Activated T-cell treated with anti-CD3 and anti-CD28 coated beads for 24 hours (primary cell): ENCODE results near the gene SOCS1.
"Not testable (repeated sequence)": the region's sequence is repeated elsewhere in the genome, so short reads cannot be mapped to it uniquely, and the experiment has no call there.

Experiments used
- DNase-seq: peaks from one replicate; pipeline ENCODE4 v3.0.0-alpha.2; 2020; ENCODE audit warnings: low read depth

Gene SOCS1

GRCh38 chr16:11224894-11225676, 30.9 kb downstream of the SOCS1 start:
- DNase-seq = peak; percentile 80

DNA sequence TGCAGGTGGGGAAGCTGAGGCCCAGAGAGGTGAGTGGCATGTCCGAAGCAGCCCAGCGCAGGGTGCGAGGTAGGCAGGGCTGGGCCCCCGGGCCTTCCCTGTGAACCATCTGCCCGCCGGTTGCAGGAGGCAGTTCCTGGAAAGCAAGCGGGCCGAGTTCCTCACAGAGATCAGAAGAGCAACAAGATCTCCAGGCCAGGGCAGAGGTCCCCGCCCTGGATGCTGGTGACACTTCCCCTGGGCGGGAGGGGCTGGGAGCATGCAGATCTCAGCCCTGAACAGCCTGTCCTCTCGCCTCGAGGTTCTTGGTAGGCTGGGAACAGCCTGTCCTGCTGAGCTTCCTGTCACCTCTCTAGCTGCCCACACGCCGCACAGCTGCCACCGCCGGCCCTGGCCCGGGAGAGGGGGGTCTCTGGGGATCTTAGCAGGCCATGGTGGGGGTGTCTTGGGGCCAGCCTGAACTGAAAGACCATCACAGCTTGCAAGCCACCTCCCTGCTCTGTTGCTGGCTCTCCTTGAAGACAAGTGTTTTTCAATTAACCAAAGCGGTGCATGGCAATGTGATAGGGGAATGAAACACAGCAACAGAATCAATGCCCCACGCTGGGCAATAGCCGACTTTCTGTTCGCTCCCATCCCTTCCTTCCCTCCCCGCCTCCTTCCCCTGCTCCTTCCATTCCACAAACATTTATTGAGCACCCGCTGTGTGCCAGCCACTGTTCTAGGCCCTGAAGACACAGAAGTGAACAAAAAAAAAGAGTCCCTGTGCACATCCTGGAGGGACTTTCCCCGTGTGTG, 31.7 kb downstream of the SOCS1 start:
- DNase-seq = peak; percentile 57

GRCh38 chr16:11220507-11220906, 35.5 kb downstream of the SOCS1 start:
- DNase-seq = not testable (repeated sequence)

- DNase-seq = no peak
Measured at GRCh38 chr16:11219178-11219577, 36.8 kb downstream of the SOCS1 start.

DNA sequence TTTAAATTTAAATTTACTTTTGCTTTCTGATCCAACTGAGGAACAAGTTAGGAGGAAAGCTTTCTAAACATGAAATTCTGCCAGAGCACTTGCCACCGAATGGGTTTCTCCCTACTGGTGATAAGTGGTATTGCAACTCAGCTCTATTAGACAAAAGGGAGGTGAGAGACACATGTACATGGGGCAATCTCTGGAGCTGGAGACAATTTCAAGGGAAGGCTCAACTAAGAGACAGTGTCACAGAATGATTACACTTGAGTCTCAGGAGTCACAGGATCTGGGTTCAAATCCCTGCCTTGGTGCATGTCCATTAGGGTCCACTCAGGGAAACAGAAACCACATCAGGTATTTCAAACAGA, 37.4 kb downstream of the SOCS1 start:
- no peak for DNase-seq

DNA sequence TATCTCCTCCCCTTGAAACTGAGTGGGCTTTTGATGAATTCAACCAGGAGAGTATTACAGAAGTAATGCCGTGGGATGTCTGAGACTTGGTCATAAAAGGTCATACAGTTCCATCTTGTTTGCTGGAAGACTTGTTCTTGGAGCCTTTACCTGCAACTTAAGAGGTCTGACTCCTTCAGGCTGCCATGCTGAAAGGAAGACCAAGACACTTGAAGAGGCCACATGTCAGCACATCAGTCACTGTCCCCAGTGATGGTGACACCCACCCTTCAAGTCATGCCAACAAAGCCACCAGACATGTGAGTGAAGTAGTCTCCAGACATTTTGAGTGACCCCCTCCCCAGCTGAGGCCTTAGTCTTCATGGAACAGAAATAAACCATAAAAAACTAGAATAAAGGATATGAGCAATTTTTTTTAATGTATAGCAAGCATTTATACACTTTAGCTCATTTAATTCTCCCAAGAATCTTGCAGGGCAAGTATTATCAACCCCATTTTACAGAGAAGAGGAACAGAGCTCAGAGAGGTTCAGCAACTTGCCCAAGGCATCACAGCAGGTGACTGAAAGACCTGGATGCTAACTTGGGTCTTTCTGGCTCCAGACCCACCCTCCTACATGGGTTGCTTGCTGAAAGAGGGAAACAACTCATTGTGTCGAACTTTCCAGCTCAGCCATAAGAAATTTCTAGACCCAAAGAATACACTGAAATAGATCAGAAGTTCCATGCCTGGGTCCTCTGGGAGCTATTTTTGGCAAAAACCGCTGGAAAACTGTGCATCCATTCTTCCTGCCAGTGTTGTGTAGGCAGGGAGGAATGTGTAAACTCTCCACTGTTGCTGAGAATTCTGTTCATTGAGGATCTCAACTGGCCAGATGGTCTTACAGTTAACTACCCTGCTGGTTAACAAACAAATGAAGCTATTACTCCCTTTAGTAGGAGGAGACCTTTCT, 38.1 kb downstream of the SOCS1 start:
- DNase-seq = no peak

DNA sequence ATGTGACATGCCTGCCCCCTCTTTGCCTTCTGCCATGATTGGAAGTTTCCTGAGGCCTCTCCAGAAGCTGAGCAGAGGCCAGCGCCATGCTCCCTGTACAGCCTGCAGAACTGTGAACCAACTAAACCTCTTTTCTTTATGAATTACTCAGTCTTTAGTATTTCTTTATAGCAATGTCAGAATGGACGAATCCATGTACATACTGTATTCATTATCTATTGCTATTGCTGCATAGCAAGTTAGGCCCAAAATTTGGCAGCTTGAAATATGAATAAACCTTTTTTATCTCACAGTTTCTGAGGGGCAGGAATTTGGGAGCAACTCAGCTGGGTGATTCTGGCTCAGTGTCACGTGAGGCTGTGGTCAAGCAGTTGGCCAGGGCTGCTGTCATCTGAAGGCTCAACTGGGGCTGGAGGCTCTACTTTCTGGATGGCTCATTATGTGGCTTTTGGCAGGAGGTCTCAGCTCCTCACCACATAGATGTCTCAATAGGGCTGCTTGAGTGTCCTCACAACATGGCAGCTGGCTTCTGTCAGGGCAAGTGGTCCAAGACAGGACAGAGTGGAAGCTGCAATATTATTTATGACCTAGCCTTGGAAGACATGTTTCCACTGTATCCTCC, 40.0 kb downstream of the SOCS1 start:
- DNase-seq = no peak

GRCh38 chr16:11213799-11214198, 42.2 kb downstream of the SOCS1 start:
- DNase-seq = no peak

- DNase-seq = no peak
Measured at GRCh38 chr16:11213373-11213772, 42.6 kb downstream of the SOCS1 start.

- no peak for DNase-seq
Measured at GRCh38 chr16:11212798-11213196, 43.2 kb downstream of the SOCS1 start.

- no peak for DNase-seq
Measured at GRCh38 chr16:11211977-11212797, 43.8 kb downstream of the SOCS1 start.

GRCh38 chr16:11211061-11211976, 44.7 kb downstream of the SOCS1 start:
- DNase-seq = no peak

GRCh38 chr16:11210260-11210659, 45.7 kb downstream of the SOCS1 start:
- no peak for DNase-seq

DNA sequence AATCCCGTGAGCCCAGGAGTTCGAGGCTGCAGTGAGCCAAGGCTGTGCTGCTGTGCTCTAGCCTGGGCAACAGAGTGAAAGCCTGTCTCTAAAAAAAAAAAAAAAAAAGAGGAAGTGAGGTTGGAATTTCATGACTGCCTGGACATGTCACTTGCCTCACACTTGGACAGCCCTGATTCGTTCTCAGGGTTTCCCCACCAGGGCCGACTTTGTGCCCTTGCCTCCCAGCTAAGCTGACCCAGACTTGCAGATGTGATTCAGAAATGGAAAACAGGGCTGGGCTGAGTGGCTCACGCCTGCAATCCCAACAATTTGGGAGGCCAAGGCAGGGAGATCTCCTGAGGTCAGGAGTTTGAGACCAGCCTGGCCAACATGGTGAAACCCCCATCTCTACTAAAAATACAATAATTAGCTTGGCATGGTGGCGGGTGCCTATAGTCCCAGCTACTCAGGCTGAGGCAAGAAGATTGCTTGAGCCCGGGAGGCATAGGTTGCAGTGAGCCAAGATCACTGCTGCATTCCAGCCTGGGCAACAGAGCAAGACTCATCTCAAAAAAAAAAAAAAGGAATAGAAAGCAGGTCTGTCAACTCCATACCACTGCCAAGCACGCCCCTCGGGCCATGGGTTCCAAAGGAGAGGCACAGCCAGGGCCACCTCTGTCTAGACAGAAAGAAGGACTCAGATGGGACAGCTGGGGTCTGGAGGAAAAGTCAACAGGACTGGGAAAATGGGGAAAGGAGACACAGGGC, 46.9 kb downstream of the SOCS1 start:
- no peak for DNase-seq

DNA sequence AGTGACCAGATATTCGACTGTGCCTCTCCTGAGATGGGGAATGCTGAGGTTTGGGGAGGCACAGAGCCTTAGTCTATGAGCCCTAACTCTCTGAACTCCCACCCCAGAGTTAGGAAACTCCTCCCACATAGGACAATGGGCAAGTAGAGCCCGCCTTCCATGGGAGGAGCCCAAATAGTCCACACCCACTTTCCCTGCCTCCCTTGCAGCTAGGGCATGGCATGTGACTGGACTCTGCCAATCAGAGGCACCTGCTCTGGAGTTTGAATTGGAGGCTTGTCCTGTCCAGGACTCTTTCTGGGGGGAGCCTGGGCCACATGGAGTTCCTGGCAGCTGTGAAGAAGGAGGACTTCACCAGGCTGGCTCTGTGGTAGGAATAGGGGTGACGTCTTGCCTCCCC, 48.4 kb downstream of the SOCS1 start:
- no peak for DNase-seq

DNA sequence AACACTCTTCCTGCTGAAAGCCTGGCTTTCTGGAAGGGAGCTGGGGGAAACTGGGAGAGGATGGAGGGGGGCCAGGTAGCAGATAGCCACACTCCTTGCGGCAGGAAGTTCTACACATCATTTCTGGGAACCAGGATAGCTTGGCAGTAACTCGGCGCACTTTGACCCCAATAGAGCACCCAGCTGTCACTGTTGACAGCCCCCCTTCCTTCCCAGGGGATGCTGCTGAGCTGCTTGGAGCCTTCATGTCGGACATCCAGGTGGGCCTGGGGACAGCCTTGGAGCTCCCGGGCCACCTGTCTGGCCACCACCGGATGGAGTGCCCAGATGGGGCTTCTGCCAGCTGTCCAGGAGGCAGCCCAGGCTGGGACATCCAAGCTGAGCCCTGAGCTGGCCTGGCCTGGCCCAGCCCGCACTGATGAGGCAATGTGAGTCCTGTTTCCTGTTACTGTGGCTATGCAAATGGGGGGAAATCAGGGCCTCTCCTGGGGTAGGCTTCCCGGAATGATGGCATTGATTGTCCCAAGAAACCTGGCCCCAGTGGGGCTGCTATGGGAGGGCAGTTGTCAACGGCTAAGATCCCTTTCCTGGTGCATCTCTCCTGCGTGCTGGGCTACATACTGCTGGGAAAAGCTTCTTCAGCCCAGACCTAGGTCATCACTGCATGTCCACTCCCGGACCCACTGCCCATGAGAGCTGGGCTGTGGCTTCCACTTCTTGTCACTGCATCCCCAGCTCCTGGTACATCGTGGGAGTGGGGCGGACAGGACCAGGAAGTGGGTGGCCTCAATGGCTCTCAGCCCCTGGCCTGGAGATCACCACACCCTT, 50.0 kb downstream of the SOCS1 start:
- DNase-seq = no peak

GRCh38 chr16:11205065-11205699, 50.8 kb downstream of the SOCS1 start:
- DNase-seq = no peak
